Endodermal cell (in vitro differentiated cells): Measurements from ENCODE around the gene PDHX. TPM values are rescaled to one million over a fixed set of nuclear protein-coding genes. Genes with fewer than 3 reads are reported as not detected.
A peak's percentile ranks its signal among the peaks of the same experiment; 100 is the strongest.

Experiments
- DNase-seq: peaks from one replicate; pipeline ENCODE4 v3.0.0-alpha.2; 2017
- H3K27ac ChIP-seq: 2 replicates; pipeline ENCODE4 v1.5.1; 2013; ENCODE audit warnings: mild to moderate bottlenecking, low read depth, low read length, moderate library complexity
- H3K27me3 ChIP-seq: 2 replicates; pipeline ENCODE4 v1.6.1; 2013; ENCODE audit warnings: mild to moderate bottlenecking, low read length, moderate library complexity; ENCODE audit not compliant: insufficient read depth, control insufficient read depth, poor library complexity, severe bottlenecking
- H3K36me3 ChIP-seq: 2 replicates; pipeline ENCODE4 v1.7.0; 2013; ENCODE audit warnings: mild to moderate bottlenecking, low read length, moderate library complexity; ENCODE audit not compliant: control insufficient read depth, insufficient read depth
- H3K4me1 ChIP-seq: one replicate; pipeline ENCODE4 v1.7.0; 2013; ENCODE audit warnings: low read length; ENCODE audit not compliant: control insufficient read depth, insufficient read depth
- H3K4me3 ChIP-seq: 2 replicates; pipeline ENCODE4 v1.5.1; 2013; ENCODE audit warnings: mild to moderate bottlenecking, low read length, moderate library complexity
- H3K9ac ChIP-seq: 2 replicates; pipeline ENCODE4 v1.6.1; 2013; ENCODE audit warnings: mild to moderate bottlenecking, low read length, moderate library complexity; ENCODE audit not compliant: poor library complexity, severe bottlenecking; ENCODE audit errors: extremely low read depth
- H3K9me3 ChIP-seq: 2 replicates; pipeline ENCODE4 v1.6.1; 2013; ENCODE audit warnings: mild to moderate bottlenecking, low read length, moderate library complexity; ENCODE audit not compliant: control insufficient read depth
- H3K27ac Mint-ChIP-seq: 2 replicates; pipeline ENCODE4 v1.8.0; 2020; ENCODE audit warnings: mixed read lengths
- H3K27me3 Mint-ChIP-seq: 2 replicates; pipeline ENCODE4 v1.8.0; 2021; ENCODE audit warnings: mild to moderate bottlenecking, mixed read lengths; ENCODE audit not compliant: insufficient read depth
- H3K36me3 Mint-ChIP-seq: 2 replicates; pipeline ENCODE4 v1.8.0; 2020; ENCODE audit warnings: low read depth, mixed read lengths
- H3K4me1 Mint-ChIP-seq: 2 replicates; pipeline ENCODE4 v1.8.0; 2020; ENCODE audit warnings: mixed read lengths
- H3K4me3 Mint-ChIP-seq: 2 replicates; pipeline ENCODE4 v1.8.0; 2020; ENCODE audit warnings: mild to moderate bottlenecking, moderate library complexity, mixed read lengths
- H3K9me3 Mint-ChIP-seq: 2 replicates; pipeline ENCODE4 v1.8.0; 2020; ENCODE audit warnings: mild to moderate bottlenecking, mixed read lengths
- CTCF ChIP-seq: fragments of 200-600 bp; sonication (generic); conservative IDR thresholded peaks from 2 replicates; pipeline ENCODE4 v1.5.0; 2021; ENCODE audit warnings: antibody characterized with exemption, mild to moderate bottlenecking
- WGBS, 2 experiments: methylation state at CpG; one replicate each; pipeline versions ENCODE4 v1.1.5 to v1.1.7; 2013; ENCODE audit warnings: missing lambda C conversion rate in 2 of 2, mixed read lengths in 1 of 2; ENCODE audit not compliant: insufficient coverage in 1 of 2, insufficient read length in 1 of 2; 5-methylcytosine and 5-hydroxymethylcytosine counted together
- total RNA-seq, 2 donors: library from RNA; stranded (reverse); fragmentation: NEBNext Ultra II Directional in 1 of 2; extraction: Animal tissue kit (Norgen Biotek cat#: 25700) in 1 of 2; gene quantifications; 2 replicates in 1 of 2; 3 replicates in 1 of 2; pipeline ENCODE4 v1.2.1, GENCODE V29; 2021

PDHX gene
- total RNA-seq, 2 donors from 2014 or later: 42.0 to 48.6 TPM

GRCh38 chr11:35010654-35011053 lies 94.2 kb downstream of the PDHX start:
- no peaks in the 10 kb centered on the region for H3K27me3 Mint-ChIP-seq
- H3K4me3 Mint-ChIP-seq: no peak overlapping the region
- H3K4me1 ChIP-seq: peaks cover 10% of the 10 kb centered on the region
- peak; percentile 66 for TF ChIP-seq CTCF
- H3K9me3 Mint-ChIP-seq: no peaks in the 10 kb centered on the region
- peaks cover 58% of the 10 kb centered on the region for H3K4me1 Mint-ChIP-seq
- H3K9me3 ChIP-seq: no peaks in the 10 kb centered on the region
- no peak for DNase-seq
- no peak overlapping the region for H3K27ac Mint-ChIP-seq
- 63 to 78% methylated on average over 2 to 4 of the region's 5 CpGs for whole genome bisulfite sequencing, 2 experiments
- H3K9ac ChIP-seq: no peak overlapping the region
- no peaks in the 10 kb centered on the region for H3K27me3 ChIP-seq
- H3K36me3 ChIP-seq: no peaks in the 10 kb centered on the region
- no peak overlapping the region for H3K4me3 ChIP-seq
- no peak overlapping the region for H3K27ac ChIP-seq
- H3K36me3 Mint-ChIP-seq: no peaks in the 10 kb centered on the region

GRCh38 chr11:35011389-35011788 lies 95.0 kb downstream of the PDHX start:
- Mint-ChIP-seq H3K36me3 (no peaks in the 10 kb centered on the region), H3K27ac (no peak overlapping the region), H3K27me3 (no peaks in the 10 kb centered on the region), H3K9me3 (no peaks in the 10 kb centered on the region), H3K4me3 (no peak overlapping the region), H3K4me1 (peaks cover 60% of the 10 kb centered on the region)
- H3K9me3 ChIP-seq: no peaks in the 10 kb centered on the region
- no peak overlapping the region for H3K27ac ChIP-seq
- H3K27me3 ChIP-seq: no peaks in the 10 kb centered on the region
- H3K4me3 ChIP-seq: no peak overlapping the region
- DNase-seq: no peak
- no peak for TF ChIP-seq CTCF
- no peak overlapping the region for H3K9ac ChIP-seq
- no peaks in the 10 kb centered on the region for H3K36me3 ChIP-seq
- H3K4me1 ChIP-seq: peaks cover 10% of the 10 kb centered on the region
- WGBS, 2 experiments: 90 to 94% methylated on average over 4 of the region's 4 CpGs

GRCh38 chr11:35011944-35012343 lies 95.5 kb downstream of the PDHX start:
- H3K4me1 ChIP-seq: peaks cover 10% of the 10 kb centered on the region
- H3K27me3 ChIP-seq: no peaks in the 10 kb centered on the region
- peaks cover 55% of the 10 kb centered on the region for H3K4me1 Mint-ChIP-seq
- no peak overlapping the region for H3K27ac ChIP-seq
- H3K36me3 ChIP-seq: no peaks in the 10 kb centered on the region
- TF ChIP-seq CTCF: no peak
- 92% methylated on average over 2 of the region's 2 CpGs; no CpG with 5 or more reads in 1 of the 2 experiments for WGBS, 2 experiments
- DNase-seq: no peak
- no peaks in the 10 kb centered on the region for H3K9me3 ChIP-seq
- H3K4me3 ChIP-seq: no peak overlapping the region
- no peaks in the 10 kb centered on the region for H3K9me3 Mint-ChIP-seq
- no peak overlapping the region for H3K4me3 Mint-ChIP-seq
- H3K9ac ChIP-seq: no peak overlapping the region
- no peak overlapping the region for H3K27ac Mint-ChIP-seq
- H3K36me3 Mint-ChIP-seq: no peaks in the 10 kb centered on the region
- no peaks in the 10 kb centered on the region for H3K27me3 Mint-ChIP-seq
